HG03135 (cell line): ENCODE measurements around the gene SDK2.

Experiments used
- ATAC-seq: cut with Tn5 transposase; IDR thresholded peaks from one replicate; pipeline ENCODE4 v1.9.1; 2021; ENCODE audit warnings: mild to moderate bottlenecking, moderate library complexity; ENCODE audit not compliant: unreplicated experiment

Gene SDK2

DNA sequence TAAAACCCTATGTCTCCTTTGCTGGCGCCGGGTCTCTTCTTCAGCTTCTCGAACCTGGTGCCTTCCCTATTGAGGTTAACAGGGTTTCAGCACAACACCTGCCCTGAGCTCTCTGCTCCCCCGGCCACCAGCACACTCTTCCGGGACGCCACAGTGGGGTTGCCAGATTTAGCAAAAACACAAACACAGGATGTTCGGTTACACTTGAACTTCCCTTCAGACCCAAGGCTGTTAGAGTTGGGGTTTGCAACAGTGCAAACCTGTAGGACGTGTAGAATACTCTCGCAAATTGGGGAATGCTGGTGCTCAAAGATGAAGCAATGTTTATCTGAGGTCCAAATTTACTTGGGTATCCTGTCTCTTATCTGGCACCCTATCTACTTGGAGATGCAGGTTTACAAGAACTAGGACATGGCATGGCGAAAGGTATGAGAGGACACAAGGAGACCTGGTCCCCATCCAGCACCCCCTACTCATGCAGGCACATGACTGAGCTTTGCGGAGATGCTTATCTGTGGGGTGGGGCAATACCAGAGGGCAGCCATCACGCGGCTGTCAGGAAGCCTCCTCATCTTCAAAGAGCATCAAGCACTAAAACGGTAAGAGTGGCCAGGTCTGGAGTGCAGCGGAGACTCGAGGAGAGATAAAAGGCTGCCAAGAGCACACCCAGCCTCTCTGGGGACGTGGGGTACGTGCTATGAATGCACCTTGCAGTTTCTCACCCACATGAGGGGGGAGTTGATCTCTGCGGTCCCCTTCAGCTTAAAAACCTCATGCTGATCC lies 52.8 kb downstream of the SDK2 start:
- ATAC-seq, result peak; percentile 77

DNA sequence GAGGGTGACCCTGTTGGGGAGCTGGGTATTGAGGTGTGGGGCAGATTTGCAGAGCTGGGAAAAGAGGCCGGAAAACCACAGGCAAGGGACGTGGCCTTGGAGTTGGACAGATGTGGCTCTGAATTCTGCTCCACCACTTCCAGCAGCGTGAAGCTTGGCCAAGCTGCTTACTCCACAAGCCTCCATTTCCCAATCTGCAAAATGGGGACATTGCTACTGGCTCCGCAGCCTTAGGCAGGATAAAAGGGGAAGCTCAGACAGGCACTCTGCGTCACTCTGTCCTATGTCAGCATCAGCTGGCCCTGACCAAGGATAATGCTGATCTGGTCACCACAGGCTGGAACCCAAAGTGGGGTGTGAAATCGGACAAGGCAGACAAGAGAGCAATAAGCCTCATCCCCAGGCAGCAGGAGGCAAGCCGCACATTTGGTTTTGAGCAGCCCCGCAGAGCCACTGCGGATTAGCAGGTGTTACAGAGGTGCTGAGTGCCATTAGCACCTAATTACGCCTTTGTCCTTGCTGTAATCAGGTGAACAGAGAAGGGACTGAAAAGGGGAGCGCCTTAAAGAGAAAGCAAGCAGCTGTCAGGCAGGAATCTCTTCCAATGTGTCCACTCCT lies 54.8 kb downstream of the SDK2 start:
- ATAC-seq, result no peak

DNA sequence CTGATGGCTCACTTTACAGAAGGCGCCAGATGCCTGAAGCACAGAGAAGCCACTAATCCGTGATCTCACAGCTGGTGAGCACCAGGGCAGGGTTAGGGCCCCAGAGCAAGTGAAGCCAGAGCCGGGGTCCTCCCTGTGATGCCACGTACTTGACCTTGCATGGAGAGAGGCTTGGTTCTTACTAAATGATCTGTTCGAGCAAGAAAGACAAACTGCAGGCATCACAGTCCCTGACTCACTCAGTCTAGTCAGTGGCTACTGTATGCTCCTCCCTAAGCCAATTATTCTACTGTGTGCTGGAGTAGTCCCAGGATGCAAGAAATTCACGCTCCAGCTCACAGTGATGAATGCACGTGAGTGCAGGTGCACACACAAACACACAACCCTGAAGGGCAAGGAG lies 55.4 kb downstream of the SDK2 start:
- ATAC-seq, result no peak

DNA sequence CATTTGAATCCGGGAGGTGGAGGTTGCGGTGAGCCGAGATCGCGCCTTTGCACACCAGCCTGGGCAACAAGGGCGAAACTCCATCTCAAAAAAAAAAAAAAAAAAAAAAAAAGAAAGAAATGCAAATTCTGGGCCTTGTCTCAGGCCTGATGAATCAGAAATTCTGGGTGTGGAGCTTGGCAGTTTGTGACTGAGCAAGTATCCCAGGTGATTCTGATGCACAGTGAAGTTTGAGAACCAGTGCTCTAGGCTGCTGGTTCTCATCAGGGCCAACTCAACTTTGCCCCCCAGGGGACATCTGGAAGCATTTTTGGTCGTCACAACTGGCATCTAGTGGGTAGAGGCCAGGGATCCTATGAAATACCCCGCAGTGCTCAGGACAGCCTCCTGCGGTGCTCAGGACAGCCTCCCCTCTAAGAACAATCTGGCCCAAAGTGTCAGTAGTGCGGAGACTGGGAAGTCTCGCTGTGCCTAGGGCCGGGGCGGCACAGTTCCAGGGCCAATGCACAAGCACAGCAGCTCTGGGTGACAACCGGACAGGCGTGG lies 55.9 kb downstream of the SDK2 start:
- ATAC-seq, result no peak

DNA sequence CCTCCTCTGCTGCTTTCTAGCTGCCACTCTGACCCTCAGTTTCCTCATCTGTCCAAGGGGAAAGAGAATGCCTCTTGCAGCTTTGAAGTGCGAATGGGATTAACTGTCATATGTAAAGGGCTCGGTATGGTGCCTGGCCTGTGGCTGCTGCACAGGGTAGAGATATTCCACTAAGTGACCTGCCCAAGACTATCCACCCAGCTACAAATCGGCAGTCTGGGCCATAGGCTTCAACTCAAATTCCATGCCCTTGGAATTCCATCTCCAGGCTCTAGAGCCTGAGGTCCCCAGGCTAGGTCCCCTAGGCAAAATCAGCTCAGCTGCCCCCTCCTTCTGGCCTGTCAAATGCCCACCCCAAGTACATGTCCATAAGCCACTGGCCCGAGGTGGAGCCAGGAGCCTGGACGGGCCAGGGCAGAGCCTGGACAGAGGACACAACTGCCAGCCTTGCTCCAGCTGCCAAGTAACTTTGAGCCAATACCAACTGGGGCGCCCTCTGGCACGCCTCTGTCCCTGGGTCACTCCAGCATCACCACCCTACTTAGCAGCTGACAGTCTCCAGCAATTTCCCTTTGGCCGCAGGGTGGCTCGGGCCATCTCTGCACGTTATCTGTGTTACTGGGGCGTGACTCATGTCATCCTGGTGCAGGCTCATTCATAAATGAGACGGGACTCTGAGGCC lies 57.2 kb downstream of the SDK2 start:
- no peak for ATAC-seq

DNA sequence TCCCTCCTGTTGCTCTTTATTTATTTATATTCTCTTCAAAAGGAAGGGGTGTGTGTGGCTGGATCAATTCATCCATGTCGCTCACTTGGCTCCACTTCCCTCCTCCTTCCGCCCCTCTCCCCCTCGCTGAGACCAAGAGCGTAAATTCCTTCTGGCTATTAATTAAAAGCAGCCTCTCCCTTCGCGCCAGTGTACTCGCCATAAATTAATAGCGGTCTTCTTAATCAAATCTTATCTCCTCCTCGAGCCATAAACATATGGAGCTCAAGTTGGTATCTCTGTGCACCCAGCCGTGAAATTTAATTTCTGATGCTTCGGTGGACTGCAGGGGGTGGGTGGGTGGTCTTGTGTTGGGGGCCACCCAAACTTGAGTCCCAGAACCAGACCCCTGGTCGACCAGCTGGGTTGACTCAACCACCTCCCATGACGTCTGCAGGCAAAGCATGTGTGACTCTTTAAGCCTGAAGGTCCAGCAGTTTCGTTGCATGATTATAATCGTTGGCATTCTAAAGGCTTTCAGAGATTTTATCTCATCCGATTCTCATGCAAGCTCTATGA lies 57.9 kb downstream of the SDK2 start:
- no peak for ATAC-seq

DNA sequence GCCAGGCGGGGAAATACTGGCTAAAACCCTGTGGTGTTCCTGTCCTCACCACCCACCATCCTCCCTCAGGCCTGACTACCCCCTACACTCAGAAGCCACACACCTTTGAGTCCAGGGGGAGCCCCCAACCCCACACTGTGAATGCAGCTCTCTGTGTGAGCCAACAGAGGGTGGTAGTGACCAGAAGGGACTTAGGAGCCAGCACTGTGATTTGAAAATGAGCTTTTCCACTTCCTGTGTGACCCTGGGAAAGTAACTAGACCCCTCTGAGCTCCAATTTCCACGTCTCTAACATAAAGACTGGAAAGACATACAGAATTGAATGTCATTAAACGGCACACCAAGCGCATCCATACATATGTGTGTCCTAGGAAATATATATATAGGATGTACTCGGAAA lies 58.7 kb downstream of the SDK2 start:
- ATAC-seq, result no peak

DNA sequence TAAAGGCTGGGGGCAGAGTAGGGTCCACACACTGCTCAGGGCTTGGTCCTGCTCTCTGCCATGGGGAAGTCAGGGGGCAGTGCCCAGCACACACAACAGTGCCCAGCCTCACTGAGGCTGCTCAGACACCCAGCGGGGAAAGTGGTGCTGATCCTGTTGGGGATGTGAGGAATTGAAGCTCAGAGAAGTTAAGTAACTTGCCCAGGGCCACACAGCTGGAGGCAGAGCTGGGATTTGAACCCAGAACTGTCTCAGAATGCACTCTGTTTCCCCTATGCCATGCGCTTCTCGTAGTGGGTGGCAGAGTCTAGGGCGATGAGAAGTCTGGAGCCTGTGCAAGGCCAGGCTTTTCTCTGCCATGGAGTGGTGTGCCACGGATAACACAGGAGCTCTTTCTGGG lies 59.3 kb downstream of the SDK2 start:
- ATAC-seq, result no peak

DNA sequence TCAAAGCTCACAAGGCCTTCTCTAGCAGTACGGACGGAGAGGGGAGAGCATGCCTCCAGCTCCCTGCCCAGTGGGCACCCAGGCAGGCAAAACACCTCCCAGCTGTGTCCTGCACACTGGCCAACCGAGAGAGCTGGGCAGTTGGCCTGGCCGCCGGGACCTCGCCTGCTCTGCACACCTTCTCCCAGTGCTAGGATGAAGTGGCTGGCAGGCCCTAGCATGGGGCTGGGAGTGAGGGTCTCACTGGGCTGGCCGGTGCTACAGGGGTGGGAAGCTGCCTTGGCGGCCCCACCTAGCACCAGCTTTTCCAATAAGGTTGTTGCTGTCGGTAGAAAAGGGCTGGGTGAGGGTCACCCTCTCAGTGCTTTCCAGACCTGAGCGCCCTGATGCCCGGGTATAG lies 60.2 kb downstream of the SDK2 start:
- ATAC-seq, result no peak

DNA sequence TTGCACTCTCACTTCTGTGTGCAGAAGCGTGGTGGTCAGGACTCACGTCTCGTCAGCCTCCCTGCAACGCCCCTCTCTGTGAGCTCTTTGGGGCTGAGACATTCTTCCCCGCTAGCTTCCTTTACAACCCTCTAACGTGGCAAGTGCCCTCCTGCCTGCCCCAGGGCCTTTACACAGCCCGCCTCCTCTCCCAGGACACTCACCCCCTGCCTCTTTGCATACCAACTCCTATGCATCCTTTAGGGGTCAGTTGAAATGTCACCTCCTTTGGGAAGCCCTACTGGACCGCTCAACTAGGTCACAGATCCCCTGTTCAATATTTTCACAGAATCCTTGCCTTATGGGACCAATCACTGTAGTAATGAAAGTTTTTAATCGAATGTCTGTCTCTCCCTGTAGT lies 61.4 kb downstream of the SDK2 start:
- ATAC-seq, result no peak

DNA sequence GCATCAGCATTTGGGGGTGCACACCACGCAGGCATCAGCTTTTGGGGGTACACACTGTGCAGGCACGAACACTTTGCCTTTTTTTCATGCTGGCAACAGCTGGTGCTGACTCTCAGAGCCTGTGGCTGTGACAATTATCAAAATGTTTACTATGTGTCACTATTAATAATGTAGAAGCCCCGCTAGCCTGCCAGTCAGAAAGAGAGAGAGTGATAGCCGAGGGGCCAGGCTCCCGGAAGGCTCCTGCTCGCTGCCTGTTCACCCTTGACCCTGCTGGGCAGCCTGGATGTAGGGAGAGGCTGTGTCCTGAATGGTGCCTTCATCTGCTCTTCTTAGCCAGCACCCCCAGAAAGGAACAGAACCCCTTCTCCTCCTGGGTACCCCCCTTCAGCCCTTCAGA lies 61.9 kb downstream of the SDK2 start:
- no peak for ATAC-seq

DNA sequence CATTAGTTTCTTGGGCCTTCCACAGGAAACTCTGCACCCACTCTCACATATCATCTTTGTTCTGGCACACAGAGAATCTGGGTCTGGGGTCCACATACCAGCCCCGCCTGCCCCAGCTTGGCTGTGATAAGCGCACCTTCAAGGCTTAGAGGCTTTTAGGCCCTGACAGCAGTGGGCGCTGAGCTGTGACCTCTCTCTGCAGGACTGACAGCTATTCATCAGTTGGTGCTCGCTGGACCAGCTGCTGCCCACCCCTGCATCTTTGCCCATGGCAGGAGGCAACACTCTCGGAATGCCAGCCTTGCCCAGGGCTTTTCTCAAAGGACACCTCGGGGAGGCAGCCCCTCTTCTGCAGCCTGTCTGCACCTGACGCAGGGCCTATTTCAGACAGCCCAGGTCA lies 62.9 kb downstream of the SDK2 start:
- ATAC-seq, result no peak

DNA sequence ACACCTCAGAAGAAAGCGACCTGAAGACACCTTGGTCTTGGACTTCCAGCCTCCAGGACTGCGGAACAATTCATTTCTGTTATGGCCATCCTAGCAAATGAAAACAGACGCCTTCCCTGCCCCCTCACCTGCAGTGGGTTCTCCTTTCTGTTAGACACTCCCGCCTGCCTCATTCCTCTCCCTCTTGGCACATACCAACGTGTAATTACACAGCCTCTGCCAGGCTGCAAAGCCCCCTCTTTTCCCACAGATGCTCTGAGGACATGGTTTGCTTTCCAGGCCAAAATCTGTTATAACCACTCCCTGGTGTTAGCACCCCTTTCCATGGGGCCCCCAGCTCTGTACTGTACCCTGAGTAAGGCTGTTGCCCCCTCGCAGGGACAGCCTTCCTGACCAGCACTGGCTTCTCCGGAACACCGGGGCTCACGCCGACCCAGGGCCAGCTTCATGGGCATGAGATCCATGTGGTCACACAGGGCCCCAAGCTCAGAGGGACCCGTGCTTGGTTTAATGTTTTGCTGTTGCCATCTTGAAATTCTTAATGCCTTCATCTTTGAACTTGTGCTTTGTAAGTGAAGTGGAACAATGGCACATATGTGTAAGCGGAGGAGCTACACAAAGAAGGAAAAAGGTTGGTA lies 64.1 kb downstream of the SDK2 start:
- ATAC-seq, result no peak

DNA sequence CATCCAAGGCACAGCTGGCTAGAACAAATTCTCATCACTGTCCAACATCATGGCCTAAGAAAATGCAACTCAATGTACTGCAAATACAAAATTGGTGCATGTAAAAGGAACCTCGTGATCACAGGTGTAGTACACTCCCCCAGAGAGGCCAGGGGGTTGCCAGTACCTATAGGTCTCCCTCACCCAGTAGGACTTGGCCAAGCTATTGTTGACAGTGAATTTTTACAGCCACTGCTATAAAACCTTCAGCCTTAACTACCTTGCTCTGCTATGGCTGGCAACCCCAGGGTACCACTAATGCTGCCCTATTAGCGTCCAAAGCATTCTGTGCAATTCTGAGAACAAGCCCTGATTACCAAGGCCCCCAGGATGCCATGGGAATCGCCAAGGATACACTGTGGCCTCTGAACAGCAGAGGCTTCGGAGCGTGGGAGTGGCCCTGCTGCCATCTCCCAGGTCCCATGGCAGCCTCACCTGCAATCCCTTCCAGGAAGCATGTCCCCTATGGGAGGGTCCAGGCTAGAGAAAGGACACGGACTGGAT lies 67.6 kb downstream of the SDK2 start:
- ATAC-seq, result no peak

DNA sequence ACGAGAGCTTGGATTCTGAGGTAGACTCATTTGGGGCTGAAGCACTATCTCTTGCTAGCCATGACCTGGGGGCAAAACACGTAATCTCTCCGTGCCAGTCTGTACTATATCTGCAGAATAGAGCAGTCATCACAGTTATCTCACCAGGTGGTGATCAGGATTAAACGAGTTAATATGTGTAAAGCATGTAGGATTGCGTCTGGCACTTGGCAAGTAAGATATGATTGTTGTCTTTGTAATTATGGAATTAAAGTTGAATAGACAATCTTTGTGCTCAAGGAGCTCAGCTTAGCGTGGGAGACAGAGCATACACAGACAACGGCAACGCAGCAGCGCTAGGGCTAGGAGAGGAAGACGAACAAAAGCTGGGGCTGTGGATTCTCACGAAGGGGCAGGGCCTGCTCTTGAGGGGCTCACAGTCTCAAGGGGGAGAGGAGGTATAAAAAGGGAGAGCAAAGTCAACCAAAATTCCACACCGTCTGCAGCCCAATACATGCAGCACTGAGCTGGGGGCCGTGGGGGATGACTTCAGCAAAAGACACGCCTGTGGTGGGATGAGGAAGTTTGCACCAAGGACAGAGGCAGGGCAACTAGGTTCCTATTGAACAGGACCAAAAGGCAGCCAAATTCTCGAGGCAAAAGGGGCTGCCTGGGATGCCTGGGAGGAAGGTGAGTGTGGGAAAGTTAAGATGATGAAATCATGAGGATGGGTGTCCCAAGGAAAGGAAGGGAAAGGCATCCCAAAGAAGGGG lies 68.6 kb downstream of the SDK2 start:
- no peak for ATAC-seq

DNA sequence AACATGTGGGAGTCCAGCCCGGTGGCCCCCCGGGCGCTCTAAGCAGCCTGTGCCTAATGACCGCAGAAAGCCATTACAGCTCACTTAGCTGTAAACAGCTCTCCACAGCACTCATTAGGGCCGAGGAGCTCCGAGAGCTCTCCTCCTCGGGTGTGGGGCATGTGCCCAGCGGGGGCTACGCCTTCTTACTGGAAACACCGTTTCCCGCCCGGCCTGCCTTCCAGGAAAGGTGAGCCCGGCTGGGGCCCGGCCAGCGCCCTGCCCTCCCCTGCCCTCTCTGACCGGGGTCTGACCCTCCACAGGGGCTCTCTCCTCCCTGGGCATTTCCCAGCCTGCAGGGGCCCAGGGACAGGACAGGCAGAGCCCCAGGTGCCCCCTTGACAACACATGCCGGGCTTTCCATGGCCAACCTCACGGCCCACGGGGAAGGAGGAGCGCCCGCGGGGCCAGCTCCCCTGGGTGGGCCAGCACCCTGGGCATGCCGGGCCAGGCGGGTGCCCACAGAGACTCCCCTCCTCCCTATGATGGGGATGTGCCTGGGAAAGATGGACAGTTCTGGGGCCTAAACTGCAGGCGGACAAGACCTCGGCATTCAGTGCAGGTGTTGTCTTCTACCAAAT lies 72.6 kb downstream of the SDK2 start:
- ATAC-seq, result no peak

DNA sequence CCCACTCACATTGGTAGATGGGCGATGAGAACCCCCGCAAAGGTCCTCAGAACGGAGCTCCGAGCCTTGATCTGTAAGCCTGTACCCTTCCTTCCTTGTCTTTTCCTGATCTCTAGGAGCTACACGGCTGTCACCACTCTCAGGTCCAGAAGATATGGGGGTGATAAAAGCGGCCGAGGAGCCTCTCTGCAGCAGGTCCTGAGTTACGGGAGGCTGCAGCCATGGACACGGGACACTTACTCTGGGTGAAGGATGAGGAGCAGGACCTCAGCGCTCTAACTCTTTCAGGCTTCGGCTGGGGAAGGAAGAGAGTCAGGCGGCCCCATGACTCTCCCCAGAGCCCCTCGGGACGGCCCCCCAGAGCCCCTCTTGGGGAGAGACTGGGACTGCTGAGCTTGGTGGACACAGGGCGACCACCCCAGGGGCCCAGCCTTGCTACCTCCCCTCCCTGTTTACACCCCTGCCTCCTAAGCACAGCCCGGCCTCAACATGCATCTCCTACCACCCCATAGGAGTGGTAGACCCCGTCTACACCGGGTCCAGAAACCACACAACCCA lies 74.4 kb downstream of the SDK2 start:
- ATAC-seq, result no peak

DNA sequence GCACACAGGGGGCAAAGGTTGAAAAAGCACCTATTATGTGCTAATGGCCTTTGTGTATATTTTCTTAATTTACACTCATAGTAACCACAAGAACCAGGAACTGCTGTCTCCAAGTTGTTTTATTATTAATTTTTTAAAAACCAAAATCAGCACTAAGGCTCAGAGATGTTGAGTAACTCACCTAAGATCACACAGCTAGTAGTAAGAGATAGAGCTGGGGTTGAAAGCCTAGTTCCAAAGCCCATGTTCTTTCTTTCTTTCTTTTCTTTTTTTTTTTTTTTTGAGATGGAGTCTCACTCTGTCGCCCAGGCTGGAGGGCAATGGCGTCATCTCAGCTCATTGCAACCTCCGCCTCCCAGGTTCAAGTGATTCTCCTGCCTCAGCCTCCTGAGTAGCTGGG lies 75.3 kb downstream of the SDK2 start:
- ATAC-seq, result no peak
